ENCODE data around the gene AADACL4.

- TF ChIP-seq POLR2AphosphoS5 (IDR thresholded peaks at IDR 0.05; ENCODE audit: low read depth, low read length) (no peak), SIN3A (IDR thresholded peaks at IDR 0.05; ENCODE audit: borderline replicate concordance, insufficient read depth, low read depth, low read length) (no peak), CTCF (IDR thresholded peaks at IDR 0.05) (no peak), REST (IDR thresholded peaks at IDR 0.05; ENCODE audit: insufficient read depth in 1 of 2, low read depth in 2 of 2, low read length in 1 of 2) (no peak), TCF7L2 (IDR thresholded peaks at IDR 0.05; ENCODE audit: low read depth, low read length) (no peak)
Measured at GRCh38 chr1:12631571-12631970, 12.3 kb upstream of the AADACL4 start.

Measured in Panc1 (cell line).